Stimulated activated CD8-positive, alpha-beta memory T cell treated with anti-CD3 and anti-CD28 coated beads, Interleukin-4, amount 100 ng/mL, for 1 hour (primary cell): Measurements from ENCODE around the gene KCNH1.
A peak's percentile ranks its signal among the peaks of the same experiment; 100 is the strongest.

ENCODE experiments used
- DNase-seq, 2 donors: peaks; one replicate each; pipeline ENCODE4 v3.0.0-alpha.2; 2020; ENCODE audit warnings: low read depth in 2 of 2, low spot score in 1 of 2

The KCNH1 gene

GRCh38 chr1:211133836-211134669 lies at the start of gene KCNH1:
Gene KCNH1 (minus strand): TSS chr1:211134148. CDS start chr1:211133945, 203 bp downstream.
- peak; percentile 45 to 59 for DNase-seq

- no peak for DNase-seq
Observed at GRCh38 chr1:211182746-211183145, 48.8 kb upstream of the KCNH1 start.

DNA sequence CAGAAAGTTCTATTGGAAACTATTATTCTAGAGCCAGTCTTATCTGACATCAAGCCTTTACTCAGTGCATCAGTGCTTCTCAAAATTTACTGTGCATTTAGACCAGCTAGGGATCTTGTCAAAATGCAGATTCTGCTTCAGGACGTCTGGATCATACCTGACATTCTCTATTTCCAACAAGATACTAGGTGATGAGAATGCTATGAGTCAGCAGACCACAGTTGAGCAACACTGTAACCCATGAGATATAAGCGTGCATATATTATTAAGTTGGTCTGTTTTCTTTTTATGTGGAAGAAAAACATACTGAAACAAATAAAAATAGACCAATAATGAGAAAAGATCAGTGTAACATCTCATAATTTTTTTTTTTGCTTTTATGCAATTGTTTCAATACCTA lies 40.4 kb upstream of the KCNH1 start:
- no peak for DNase-seq

DNA sequence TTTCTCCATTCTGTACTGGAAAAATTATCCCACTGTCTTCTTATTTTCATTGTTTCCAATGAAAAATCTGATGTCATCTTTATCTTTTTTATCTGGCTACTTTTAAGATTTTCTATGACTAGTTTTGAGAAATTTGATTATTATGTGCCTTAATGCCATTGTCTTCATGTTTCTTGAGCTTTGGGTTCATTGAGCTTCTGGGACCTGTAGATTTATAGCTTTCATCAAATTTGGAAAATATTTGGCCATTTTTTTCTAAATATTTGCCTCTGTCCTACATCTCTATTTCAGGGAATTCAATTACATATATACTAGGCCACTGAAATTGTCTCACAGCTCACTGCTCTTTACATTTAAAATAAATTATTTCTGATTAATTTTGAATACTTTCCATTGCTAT lies 38.7 kb upstream of the KCNH1 start:
- DNase-seq = no peak

GRCh38 chr1:211169353-211169752 lies 35.4 kb upstream of the KCNH1 start:
- DNase-seq = no peak

GRCh38 chr1:211158866-211159265 lies 24.9 kb upstream of the KCNH1 start:
- DNase-seq = no peak

DNA sequence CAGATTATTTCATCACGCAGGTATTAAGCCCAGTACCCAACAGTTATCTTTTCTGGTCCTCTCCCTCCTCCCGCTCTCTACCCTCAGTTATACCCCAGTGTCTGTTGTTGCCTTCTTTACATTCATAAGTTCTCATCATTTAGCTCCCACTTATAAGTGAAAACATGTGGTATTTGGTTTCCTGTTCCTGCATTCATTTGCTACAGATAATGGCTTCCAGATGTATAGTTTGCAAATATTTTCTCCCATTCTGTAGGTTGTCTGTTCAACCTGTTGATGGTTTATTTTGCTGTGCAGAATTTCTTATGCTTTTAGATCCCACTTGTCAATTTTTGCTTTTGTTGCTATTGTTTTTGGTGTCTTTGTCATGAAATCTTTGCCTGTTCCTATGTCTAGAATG lies 21.1 kb upstream of the KCNH1 start:
- no peak for DNase-seq

DNA sequence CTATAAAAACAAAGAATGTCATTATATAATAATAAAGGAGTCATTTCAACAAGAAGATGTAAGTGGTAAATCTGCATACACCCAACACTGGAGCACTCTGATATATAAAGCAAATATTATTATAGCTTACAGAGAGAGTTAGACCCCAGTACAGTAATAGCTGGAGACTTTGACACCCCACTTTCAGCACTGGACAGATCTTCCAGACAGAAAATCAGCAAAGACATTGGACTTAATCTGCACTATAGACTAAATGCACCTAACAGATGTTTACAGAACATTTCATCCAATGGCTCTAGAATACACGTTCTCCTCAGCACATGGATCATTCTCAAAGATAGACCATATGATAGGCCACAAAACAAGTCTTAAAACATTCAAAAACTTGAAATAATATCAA lies 20.0 kb upstream of the KCNH1 start:
- no peak for DNase-seq

DNA sequence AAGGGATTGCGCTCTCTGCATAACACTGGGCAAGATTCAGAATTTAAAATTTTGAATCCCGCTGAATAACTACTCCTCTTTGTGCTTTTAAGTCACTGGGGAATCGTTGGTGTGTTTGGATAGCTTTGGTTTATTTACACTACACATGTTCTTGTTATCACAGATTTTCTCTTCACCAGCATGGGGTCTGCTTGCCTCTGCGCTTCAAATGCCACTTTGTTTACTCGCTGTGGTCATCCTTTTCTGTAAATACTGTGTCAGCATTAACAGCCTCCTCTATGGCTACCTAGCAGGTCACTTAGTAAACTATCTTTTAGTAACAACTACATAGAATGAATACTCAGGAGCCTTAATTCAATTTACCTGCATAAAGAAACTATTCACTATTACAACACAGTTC lies 14.4 kb upstream of the KCNH1 start:
- no peak for DNase-seq

GRCh38 chr1:211145944-211146343 lies 12.0 kb upstream of the KCNH1 start:
- DNase-seq = no peak

DNA sequence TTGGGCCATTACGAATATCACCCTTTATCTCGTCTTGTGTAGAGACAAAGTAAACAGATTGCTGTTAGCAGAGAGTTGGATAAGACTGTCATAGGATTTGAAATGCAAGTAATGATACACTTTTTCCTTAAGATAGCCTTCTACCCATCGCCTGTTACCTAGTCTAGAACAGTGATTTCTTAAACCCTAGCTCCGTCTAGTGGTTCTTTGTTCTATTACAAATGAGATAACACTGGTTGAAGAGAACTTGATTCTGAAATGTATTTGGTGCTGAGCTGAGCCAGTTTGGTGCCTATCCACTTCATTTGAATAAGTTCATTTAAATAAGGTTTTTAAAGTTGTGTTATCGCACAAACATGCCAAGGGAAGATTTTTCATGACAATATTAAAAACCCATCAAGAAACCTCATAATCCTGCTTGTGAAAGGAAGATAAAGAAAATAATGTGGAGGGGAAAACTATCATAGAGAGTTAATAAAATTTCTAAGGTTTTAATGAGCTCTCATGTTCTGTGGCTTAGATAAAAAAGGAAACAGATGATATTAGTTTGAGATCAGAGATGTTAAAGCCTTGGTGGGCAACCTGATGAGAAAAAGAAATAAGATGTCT lies 1.5 kb upstream of the KCNH1 start:
- DNase-seq = no peak

GRCh38 chr1:211133393-211133835 lies 534 bp downstream of the KCNH1 start:
- no peak for DNase-seq

GRCh38 chr1:211132721-211133392 lies 1.1 kb downstream of the KCNH1 start:
- no peak for DNase-seq

DNA sequence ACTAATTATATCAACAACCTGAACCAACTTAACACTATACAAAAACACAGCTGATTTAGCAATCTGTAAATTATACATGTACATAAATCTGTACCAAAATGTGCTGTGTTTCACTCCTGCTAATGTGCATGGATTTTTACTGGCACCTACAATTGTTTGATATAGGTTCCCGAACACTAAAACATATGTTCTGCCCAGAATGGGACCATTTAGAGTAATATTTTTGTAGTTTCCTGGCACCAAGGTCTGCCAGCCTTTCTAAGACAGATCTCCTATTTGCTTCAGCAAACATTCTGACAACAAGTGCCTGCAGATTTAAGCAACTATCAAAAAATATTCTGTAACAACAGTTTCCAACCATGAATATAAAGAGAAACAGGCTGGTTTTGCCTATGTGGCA lies 4.2 kb downstream of the KCNH1 start:
- DNase-seq = no peak

DNA sequence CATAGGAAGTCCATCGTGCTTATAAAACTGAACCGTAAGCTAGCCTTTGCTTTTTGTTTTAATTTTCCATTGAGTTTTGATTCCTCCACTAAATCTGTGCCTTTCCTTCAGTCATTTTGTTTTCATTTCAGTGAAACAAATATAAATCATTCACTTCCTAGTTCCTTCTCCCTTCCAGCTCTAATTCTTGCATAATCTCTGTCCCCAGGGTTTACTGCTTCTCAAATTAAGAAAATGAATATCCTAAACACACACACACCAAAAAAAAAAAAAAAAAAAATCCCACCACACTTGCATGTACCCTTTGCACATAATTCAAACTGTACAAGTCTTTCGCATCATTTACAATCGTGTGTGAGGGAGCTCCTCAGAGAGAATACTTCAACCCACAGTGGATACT lies 6.8 kb downstream of the KCNH1 start:
- DNase-seq = no peak

- DNase-seq = no peak
Observed at GRCh38 chr1:211126622-211127021, 7.3 kb downstream of the KCNH1 start.

DNA sequence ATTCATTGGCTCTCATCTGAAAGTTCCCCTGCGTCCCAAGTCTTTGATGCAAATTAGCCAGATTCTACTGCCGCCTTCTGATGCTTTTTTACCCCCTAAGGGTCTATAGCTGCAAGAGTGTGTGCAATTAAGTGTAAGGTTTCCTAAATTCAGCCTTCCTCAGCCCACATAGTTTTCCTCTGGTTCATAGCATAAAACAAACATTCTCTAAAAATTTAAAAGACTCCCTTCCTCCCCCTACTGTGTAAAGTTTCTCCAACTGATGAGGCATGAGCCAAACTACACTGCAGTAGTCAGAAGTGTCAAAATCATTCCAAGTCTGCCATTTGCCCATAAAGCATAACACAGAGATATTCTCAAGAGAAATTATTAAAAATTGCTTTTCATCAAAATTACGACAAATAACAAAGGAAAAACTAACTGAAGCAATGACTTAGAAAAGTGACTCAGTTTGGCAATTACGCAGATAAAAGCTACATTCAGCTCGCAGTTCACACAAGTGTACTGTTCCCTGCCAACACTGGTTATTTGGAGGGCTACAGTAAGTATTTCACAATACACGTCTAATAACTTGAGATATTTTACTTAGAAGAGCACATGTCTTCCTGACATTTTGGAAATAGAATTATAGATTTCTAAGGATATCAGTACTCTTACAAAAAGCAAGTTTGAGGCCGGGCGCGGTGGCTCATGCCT lies 15.4 kb downstream of the KCNH1 start:
- no peak for DNase-seq

- DNase-seq = no peak
Observed at GRCh38 chr1:211114446-211114845, 19.5 kb downstream of the KCNH1 start.

DNA sequence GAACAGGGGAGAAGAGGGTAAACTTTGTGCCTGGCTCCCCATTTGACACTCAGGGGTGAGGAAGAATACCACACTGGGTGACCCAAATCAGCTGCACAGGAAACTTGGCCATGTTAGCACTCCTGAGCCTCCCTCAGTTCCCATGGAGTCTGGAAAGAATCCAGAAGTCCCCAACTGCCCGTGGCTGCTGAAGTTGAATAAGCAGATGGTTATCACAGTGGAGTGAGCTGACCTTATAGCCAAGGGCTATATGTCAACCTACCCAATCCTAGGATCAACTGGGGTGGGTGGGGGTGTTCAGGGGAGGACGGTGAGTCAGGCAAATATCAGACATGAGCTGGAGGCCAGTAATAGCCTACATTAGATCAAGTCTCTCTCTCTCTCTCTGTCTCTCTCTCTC lies 20.4 kb downstream of the KCNH1 start:
- DNase-seq = no peak

GRCh38 chr1:211111351-211111750 lies 22.6 kb downstream of the KCNH1 start:
- DNase-seq = no peak

DNA sequence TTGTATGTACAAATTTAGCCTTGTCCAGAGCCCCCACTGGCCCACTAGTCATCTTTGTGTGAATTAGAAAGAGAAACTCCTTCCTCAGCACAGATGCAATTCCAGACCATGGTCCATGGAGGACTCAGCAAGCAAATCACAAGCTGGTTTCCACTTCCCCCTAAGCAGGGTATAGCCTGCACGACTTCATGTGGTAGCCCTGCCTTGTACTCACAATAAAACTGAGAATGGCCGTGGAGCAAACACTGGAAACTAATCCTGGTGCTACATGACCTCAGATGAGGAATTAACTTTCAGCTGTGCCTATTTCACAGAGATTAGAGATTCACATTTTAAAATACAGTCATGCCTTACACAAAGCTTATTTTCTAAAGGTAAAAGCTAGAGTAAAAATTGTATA lies 32.5 kb downstream of the KCNH1 start:
- no peak for DNase-seq

DNA sequence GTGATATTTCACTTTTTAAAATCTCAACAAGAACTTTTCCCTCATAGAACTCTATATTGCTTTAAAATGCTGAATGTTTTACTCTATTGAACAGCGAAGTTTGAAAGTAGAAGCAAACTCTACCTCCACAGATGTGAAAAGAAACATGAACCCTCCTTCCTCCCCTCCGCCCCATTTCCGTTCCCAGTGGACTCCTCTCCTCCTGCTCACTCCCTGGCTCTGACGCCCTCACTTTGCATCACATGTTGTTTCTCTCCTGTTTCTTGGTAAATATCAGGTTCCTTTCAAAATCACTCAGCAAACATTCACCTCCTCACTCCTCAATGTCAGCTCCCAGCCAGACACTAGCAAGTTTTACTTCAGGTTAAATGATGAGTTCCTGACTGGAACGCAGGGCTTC lies 34.6 kb downstream of the KCNH1 start:
- no peak for DNase-seq
